ENCODE results near the gene NGF. TPM values are rescaled to one million over a fixed set of nuclear protein-coding genes. Genes with fewer than 3 reads are reported as not detected.

NGF gene
- total RNA-seq, 1 experiment from 2014 or later, result 0.88 TPM

DNA sequence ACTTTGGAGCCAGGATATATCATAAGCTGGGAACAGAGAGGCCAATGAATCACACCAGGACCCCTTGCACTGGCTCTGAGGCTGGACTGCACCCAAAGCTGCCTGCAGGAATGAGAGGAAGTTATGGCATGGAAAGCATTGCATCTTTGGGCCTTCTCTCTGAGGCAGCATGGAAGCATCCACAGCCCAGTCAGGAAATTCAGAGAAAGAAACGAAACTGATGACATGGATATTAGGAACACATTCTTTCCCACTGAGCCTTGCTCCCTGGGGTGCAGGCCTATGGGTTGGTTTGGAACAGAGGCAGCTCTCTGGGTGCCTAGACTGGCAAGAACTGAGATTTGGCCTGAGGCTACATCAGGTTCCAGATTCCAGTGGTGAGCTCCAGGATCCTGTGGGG, 98.6 kb downstream of the NGF start:
- DNase-seq (ENCODE audit: low read depth), result no peak

DNA sequence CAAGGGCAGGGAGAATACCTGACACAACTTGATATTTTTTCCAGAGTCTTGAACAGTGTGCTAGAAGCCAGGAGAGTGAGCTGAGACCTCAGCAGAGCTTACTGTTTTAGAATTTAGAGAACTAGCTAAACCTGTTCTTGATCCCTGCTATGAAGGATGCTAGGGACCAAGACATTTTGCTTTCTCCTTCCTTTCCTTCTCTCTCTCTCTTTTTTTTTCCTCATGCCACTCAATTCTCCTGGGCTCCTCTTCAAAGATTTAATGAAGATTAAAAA, 99.0 kb downstream of the NGF start:
- DNase-seq (ENCODE audit: low read depth), result no peak

DNA sequence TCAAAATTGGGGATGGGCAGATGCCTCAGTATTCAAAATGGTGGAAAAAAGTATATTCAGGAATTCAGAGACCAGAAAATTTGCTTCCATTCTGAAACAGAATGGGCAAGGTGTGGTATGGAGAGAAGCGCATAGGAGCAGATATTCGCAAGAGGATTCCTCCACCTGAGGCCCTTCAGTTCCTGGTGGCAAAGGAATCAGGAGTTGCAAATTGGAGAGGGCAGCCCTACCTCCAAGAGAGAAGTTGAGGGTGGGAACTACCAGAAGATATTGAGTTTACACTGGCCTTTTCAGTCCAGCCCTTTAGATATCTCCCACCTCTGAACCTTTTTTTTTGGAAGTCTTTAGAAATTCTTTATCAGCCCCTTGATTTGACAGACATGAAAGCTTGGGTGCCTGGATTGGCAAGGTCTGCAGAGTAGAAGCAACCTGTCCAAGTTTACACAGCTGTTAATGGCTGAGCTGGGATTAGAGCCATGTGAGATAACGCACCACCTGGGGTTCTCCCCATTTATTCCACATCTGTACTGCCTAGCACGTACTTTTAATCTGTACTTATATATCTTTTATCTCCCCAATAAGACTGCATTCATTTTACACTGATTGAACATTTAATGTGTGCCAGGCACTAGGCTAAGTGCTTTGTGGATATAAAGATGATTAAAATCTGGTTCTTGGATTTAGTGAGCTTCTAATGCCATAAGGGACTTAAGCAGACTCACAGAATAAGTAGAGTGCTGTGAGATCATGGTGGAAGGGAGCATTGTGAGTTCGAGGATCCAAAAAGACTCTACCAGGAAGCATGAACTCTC, 99.5 kb downstream of the NGF start:
- DNase-seq (ENCODE audit: low read depth), result no peak

DNA sequence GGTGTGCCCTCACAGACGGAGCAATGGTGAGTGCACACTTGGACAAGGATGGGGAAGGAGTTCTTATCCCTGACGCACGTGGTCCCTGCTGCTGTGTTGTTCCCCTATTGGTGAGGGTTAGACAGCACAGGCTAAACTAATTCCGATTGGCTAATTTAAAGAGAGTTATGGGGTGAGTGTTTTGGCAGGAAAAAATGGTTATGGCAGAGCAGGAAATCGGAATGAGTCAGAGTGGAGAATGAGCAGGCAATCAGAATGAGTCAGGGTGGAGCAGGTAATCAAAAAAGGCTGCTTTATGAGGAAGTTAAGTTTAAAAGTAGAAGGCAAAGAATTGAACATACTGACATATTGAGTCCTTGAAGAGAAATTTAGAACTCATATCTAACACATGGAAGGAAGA, 100.5 kb downstream of the NGF start:
- DNase-seq (ENCODE audit: low read depth), result peak; percentile 97

DNA sequence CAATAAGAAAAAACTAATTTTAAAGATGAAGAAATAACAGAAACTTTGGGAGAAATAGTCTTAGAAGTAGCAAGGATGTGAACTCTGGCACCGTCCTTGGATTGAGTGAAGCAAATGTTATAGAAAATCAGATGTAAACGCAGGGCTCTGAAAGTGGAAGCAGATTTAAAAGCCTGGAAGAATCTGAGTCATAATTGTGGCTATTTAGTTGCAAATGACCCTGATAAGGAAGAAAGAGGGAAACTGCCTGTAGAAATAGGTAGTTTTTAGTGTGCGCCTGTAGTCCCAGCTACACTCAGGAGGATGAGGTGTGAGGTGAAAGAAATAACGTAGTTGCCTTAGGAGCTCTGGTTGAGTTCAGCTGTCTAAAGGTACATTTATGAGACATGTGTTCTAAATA, 101.0 kb downstream of the NGF start:
- no peak for DNase-seq (ENCODE audit: low read depth)

Other genes with a start within 250 kb of the NGF start
- 0.59 and 1.1 TPM in 2 replicates for gene TSPAN2, start 248.7 kb downstream of the NGF start, total RNA-seq (2014; rRNA removed; shearing (Covaris generic))

Data from HT1080 (cell line).